ENCODE measurements around the gene ABCG8.

ABCG8 gene

DNA sequence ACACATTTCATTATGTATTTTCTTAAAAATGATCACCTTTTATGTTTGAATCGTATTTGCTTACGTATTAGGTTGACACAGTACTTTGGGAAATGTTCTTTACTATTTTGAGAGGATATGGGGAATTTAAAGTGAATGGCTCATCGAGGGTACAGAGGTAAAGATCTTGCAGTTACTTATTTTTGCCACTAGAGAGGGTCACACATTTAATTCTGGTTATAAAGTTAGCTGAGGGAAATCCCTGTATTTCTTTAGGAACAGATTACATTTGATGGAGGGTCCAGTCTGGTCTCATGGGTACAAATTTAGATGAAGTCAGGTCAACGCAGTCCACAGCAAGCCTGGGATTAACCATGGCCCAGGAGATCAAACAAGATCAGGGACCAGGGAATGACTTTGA lies 40.5 kb upstream of the ABCG8 start:
- ChIA-PET POLR2A (no interaction called here), CTCF (interaction anchor here (1.0 to 1.8 kb wide), 3 partner anchors 9 to 24 kb away, joined by 3 to 5 read pairs (median 4); no protein-coding TSS in a partner anchor)
- TF ChIP-seq, protein P1, sequence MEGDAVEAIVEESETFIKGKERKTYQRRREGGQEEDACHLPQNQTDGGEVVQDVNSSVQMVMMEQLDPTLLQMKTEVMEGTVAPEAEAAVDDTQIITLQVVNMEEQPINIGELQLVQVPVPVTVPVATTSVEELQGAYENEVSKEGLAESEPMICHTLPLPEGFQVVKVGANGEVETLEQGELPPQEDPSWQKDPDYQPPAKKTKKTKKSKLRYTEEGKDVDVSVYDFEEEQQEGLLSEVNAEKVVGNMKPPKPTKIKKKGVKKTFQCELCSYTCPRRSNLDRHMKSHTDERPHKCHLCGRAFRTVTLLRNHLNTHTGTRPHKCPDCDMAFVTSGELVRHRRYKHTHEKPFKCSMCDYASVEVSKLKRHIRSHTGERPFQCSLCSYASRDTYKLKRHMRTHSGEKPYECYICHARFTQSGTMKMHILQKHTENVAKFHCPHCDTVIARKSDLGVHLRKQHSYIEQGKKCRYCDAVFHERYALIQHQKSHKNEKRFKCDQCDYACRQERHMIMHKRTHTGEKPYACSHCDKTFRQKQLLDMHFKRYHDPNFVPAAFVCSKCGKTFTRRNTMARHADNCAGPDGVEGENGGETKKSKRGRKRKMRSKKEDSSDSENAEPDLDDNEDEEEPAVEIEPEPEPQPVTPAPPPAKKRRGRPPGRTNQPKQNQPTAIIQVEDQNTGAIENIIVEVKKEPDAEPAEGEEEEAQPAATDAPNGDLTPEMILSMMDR (IDR thresholded peaks at IDR 0.05; ENCODE audit: control extremely low read depth, extremely low read depth, low read depth, missing control alignments): no peak
- DNase-seq (ENCODE audit: extremely low spot score): no peak

DNA sequence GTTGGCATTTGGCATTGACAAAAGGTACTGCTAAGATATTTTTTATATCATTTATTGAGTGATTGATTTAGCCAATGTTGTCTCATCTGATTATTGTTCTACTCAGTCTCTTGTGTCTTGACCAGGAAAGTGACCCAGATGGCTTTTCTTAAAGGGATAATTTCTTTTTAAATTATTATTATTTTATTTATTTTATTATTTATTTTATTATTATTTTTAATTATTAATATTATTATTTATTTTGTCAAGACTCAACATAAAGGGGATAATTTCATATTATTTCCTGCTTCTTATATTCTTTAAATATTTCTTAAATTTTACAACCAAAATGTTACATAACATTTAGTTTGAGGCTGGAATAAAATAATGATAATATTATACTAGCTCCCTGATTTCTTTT lies 37.9 kb upstream of the ABCG8 start:
- POLR2A ChIA-PET: no interaction called here
- CTCF ChIA-PET: interaction anchor here (1.2 kb wide), 1 partner anchor 9 kb away, joined by 6 read pairs; no protein-coding TSS in a partner anchor
- TF ChIP-seq, protein P1 (IDR thresholded peaks at IDR 0.05; ENCODE audit: control extremely low read depth, extremely low read depth, low read depth, missing control alignments): no peak
- DNase-seq (ENCODE audit: extremely low spot score): no peak

DNA sequence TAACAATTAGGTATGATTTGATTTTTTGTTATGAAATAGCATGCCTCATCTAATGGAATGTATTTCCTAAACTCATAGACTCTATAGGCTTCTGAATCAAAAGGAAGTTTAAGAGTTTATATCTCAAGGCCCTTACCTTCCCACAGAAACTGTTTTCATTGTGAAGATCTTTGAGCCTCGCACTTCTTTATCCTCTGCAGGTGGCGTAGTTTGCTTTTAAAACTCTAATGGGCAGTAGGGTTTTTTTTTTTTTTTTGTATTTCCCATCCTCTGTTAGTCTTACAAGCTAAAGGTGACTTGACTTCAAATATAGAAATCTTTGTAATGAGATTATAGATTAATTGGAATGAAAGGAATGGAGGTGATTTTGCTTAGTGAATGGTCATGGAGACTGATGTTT lies 36.6 kb upstream of the ABCG8 start:
- POLR2A ChIA-PET: no interaction called here

DNA sequence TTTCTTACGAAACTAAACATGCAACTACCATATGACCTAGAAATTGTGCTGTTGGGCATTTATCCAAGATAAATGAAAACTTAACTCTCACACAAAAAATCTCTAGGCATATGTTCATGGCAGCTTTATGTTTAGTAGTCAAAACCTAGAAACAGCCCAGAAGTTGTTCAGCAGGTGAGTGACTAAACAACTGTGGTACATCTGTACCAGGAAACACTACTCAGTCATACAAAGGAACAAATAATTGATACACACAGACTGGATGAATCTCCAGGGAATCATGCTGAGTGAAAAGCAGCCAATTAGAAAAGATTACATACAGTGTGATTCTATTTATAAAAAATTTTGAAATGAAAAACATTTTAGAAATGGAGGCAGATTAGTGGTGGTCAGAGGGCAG lies 35.7 kb upstream of the ABCG8 start:
- CTCF ChIA-PET: no interaction called here
- DNase-seq (ENCODE audit: extremely low spot score): no peak
- TF ChIP-seq, protein P1 (IDR thresholded peaks at IDR 0.05; ENCODE audit: control extremely low read depth, extremely low read depth, low read depth, missing control alignments): no peak
- POLR2A ChIA-PET: no interaction called here

More for the DNA sequence above, 36.6 kb upstream of the ABCG8 start:
- TF ChIP-seq, protein P1 (IDR thresholded peaks at IDR 0.05; ENCODE audit: control extremely low read depth, extremely low read depth, low read depth, missing control alignments): no peak
- no peak for DNase-seq (ENCODE audit: extremely low spot score)
- CTCF ChIA-PET: no interaction called here

DNA sequence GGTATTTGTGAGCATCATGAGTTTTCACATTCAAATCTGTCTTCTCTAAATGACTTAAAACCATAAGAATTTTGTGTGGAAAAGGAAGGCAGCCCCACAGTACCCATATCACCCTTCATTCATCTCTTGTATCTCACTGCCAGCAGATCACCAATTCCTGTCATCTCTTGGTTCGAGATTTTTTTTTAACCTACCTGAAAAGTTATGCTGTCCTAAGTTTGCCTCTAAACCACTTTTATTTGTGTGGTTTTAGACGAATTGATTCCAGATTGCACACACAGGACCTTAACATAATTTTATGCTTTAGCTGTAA lies 32.1 kb upstream of the ABCG8 start:
- TF ChIP-seq, protein P1 (IDR thresholded peaks at IDR 0.05; ENCODE audit: control extremely low read depth, extremely low read depth, low read depth, missing control alignments): no peak
- ChIA-PET CTCF (no interaction called here), POLR2A (no interaction called here)
- DNase-seq (ENCODE audit: extremely low spot score): no peak

DNA sequence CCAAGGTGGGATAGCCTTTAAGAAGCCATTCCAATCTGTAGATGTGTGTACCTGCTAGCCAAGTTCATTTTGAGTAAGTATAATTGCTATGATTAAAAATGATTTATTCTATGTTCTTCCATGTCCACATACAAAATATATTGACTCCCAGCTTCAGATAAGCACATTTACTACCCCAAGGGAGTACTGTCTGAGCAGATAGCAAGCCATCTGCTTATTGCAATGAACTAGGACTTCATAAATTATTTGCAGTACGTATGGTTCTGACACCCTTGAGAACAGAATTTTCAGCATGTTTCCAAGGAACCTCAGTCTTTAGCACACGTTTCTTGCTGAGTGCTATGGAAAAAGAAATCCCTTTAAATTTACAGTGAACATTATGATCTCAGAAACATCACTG lies 28.3 kb upstream of the ABCG8 start:
- no peak for DNase-seq (ENCODE audit: extremely low spot score)
- ChIA-PET CTCF (interaction anchor here (1.4 kb wide), 2 partner anchors 11 to 13 kb away, joined by 3 to 5 read pairs; no protein-coding TSS in a partner anchor), POLR2A (no interaction called here)
- TF ChIP-seq, protein P1 (IDR thresholded peaks at IDR 0.05; ENCODE audit: control extremely low read depth, extremely low read depth, low read depth, missing control alignments): no peak

DNA sequence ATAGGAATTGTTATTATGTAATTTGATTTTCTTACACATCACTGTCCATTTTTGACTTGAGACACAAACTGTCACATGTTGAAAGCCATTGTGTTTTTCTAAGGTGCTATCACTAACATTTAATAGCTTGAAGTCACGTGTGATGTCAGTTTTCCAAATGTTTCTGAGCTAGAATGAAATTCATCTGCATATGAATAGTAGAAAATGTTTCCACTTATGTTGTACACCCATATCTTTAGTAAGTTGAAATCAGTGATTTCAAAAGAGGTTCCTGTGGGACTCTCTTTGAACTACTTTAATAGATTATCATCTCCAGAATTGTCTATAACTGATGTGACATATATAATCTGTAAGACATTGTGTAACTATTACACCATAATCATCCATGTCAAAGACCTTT lies 27.9 kb upstream of the ABCG8 start:
- ChIA-PET CTCF (interaction anchor here (1.4 kb wide), 2 partner anchors 11 to 13 kb away, joined by 3 to 5 read pairs; no protein-coding TSS in a partner anchor), POLR2A (no interaction called here)
- TF ChIP-seq, protein P1 (IDR thresholded peaks at IDR 0.05; ENCODE audit: control extremely low read depth, extremely low read depth, low read depth, missing control alignments): no peak
- DNase-seq (ENCODE audit: extremely low spot score): no peak
